Keratinocyte (primary cell): ENCODE measurements around the gene FNDC8.

Experiments
- CTCF ChIP-seq, 3 experiments: IDR thresholded peaks in 1 of 3; conservative IDR thresholded peaks in 1 of 3; optimal IDR thresholded peaks in 1 of 3; 2 replicates in 2 of 3; 3 replicates in 1 of 3; pipeline versions ENCODE3 to v1.5.1; 2011; ENCODE audit warnings: low read length in 3 of 3, mild to moderate bottlenecking in 3 of 3, moderate library complexity in 2 of 3, control low read depth in 1 of 3, inconsistent platforms in 1 of 3; ENCODE audit not compliant: insufficient read depth in 2 of 3; ENCODE audit errors: extremely low read depth in 1 of 3
- EZH2 ChIP-seq: IDR thresholded peaks from one replicate; pipeline ENCODE4 v1.6.1; 2012; ENCODE audit warnings: inconsistent platforms, mild to moderate bottlenecking, low read length, moderate library complexity

DNA sequence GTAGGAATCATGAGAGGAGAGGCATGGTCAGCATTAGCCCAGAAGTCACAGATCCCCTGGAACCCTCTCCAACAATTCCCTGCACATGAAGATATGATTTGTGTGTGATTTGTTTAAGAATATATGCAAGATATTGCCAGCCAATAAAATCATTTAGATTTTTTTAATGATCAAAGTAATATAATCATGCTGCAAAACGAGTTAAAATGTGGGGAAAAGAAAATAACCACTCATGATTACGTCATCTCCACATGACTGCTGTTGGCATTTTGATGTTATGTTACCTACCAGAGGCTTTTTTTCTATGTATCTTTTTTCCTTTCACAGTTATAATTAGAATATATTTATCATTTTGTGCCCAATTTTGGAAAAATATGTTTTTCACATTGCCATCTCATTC, 50.4 kb downstream of the FNDC8 start:
- TF ChIP-seq CTCF (optimal IDR thresholded peaks at IDR 0.05 in 1 of 3, IDR thresholded peaks at IDR 0.05 in 1 of 3, conservative IDR thresholded peaks at IDR 0.05 in 1 of 3; ENCODE audit: extremely low read depth in 1 of 3, insufficient read depth in 2 of 3, low read length in 3 of 3): no peak
- no peak for TF ChIP-seq EZH2
